KMS-11 (cell line): ENCODE measurements around the gene PPP1R18.

Experiments used
- H2AFZ ChIP-seq: fragments of 200-600 bp; sonication (generic); 2 replicates; pipeline ENCODE4 v1.6.1; 2016; ENCODE audit warnings: antibody characterized with exemption, mixed run types, low read depth
- H3K27ac ChIP-seq: fragments of 200-600 bp; sonication (generic); 2 replicates; pipeline ENCODE4 v1.6.1; 2016; ENCODE audit warnings: mild to moderate bottlenecking, mixed run types
- H3K27me3 ChIP-seq: fragments of 200-600 bp; sonication (generic); 2 replicates; pipeline ENCODE4 v1.6.1; 2017; ENCODE audit warnings: mild to moderate bottlenecking, low read depth, mixed run types, moderate library complexity; ENCODE audit not compliant: insufficient read depth
- H3K36me3 ChIP-seq: fragments of 200-600 bp; sonication (generic); 2 replicates; pipeline ENCODE4 v1.6.1; 2017; ENCODE audit warnings: mild to moderate bottlenecking, mixed run types; ENCODE audit not compliant: insufficient read depth
- H3K4me1 ChIP-seq: fragments of 200-600 bp; sonication (generic); 2 replicates; pipeline ENCODE4 v1.6.1; 2016; ENCODE audit warnings: mild to moderate bottlenecking, low read depth, mixed run types; ENCODE audit not compliant: poor library complexity, severe bottlenecking
- H3K4me2 ChIP-seq: fragments of 200-600 bp; sonication (generic); 2 replicates; pipeline ENCODE4 v1.7.0; 2016; ENCODE audit warnings: mild to moderate bottlenecking, mixed run types
- H3K4me3 ChIP-seq: fragments of 200-600 bp; sonication (generic); IDR thresholded peaks from 2 replicates; pipeline ENCODE4 v1.6.1; 2017; ENCODE audit warnings: low read depth, low read length, mixed read lengths; ENCODE audit not compliant: insufficient read depth
- H3K79me2 ChIP-seq: fragments of 200-600 bp; sonication (generic); 2 replicates; pipeline ENCODE4 v1.6.1; 2016; ENCODE audit warnings: low read depth, mixed run types; ENCODE audit not compliant: insufficient read depth
- H3K9ac ChIP-seq: fragments of 200-600 bp; sonication (generic); 2 replicates; pipeline ENCODE4 v1.6.1; 2016; ENCODE audit warnings: mild to moderate bottlenecking, mixed run types
- H4K20me1 ChIP-seq: fragments of 200-600 bp; sonication (generic); 2 replicates; pipeline ENCODE4 v1.6.1; 2016; ENCODE audit warnings: mild to moderate bottlenecking, mixed run types; ENCODE audit not compliant: insufficient read depth
- CTCF ChIP-seq: fragments of 200-600 bp; sonication (generic); conservative IDR thresholded peaks from 2 replicates; pipeline ENCODE4 v1.6.1; 2017; ENCODE audit warnings: low read depth, mild to moderate bottlenecking, antibody characterized with exemption, low read length, moderate library complexity, mixed read lengths

The PPP1R18 gene

GRCh38 chr6:30681766-30682142, 4.7 kb downstream of the PPP1R18 start:
- H3K4me3 ChIP-seq = no peak overlapping the region
- peaks cover 48% of the 10 kb centered on the region for H3K4me1 ChIP-seq
- H2AFZ ChIP-seq = no peak overlapping the region
- peaks cover 49% of the 10 kb centered on the region for H3K79me2 ChIP-seq
- peak overlapping the region; percentile 65 for H3K27ac ChIP-seq
- H4K20me1 ChIP-seq = no peaks in the 10 kb centered on the region
- H3K9ac ChIP-seq = peak overlapping the region; percentile 45; the same call in 1 of the 2 replicates
- no peak for TF ChIP-seq CTCF
- no peaks in the 10 kb centered on the region for H3K27me3 ChIP-seq
- H3K36me3 ChIP-seq = no peaks in the 10 kb centered on the region
- peak overlapping the region; percentile 94 for H3K4me2 ChIP-seq

DNA sequence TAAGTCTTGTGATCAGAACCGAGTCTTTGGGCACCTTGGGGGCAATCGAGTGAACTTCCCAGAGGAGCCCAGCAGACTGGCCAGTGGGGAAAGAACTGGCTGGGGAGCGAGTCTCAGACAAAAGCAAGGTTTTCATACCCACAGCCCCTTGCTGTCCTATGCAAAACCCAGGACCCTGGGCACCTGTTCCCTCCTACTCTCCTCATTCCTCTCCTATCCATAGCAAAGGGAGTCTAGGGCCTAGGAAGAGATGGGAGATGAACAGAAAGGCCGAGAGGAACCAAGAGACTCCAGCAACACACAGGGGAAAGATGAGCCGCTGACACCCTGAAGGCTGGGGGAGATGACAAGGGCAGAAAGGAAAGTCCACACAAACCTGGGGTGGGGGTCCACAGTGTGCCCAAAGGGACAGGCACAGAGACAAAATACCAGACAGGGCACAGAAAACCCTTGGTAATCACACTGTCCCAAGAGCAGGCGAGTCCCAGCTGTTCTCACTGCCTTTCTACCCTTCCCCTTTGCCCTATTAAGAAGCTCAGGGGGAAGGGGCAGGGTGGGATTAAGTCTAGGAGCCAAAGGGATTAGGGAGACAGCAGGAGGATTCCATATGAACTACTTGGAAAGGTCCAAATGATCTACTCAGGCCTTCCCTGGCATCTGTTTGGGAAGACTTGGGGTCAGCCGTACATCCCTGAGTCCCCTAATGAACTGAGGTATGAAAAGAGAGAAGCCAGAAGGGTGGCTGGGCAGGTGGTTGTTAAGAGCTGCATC, 6.5 kb downstream of the PPP1R18 start:
- TF ChIP-seq CTCF = no peak
- H3K36me3 ChIP-seq = no peaks in the 10 kb centered on the region
- no peaks in the 10 kb centered on the region for H3K27me3 ChIP-seq
- H3K27ac ChIP-seq = no peak overlapping the region
- H3K9ac ChIP-seq = no peak overlapping the region
- H3K79me2 ChIP-seq = peaks cover 36% of the 10 kb centered on the region
- no peak overlapping the region for H3K4me3 ChIP-seq
- no peaks in the 10 kb centered on the region for H4K20me1 ChIP-seq
- no peak overlapping the region; the same call in 1 of the 2 replicates for H3K4me2 ChIP-seq
- H2AFZ ChIP-seq = no peak overlapping the region
- peaks cover 35% of the 10 kb centered on the region for H3K4me1 ChIP-seq

DNA sequence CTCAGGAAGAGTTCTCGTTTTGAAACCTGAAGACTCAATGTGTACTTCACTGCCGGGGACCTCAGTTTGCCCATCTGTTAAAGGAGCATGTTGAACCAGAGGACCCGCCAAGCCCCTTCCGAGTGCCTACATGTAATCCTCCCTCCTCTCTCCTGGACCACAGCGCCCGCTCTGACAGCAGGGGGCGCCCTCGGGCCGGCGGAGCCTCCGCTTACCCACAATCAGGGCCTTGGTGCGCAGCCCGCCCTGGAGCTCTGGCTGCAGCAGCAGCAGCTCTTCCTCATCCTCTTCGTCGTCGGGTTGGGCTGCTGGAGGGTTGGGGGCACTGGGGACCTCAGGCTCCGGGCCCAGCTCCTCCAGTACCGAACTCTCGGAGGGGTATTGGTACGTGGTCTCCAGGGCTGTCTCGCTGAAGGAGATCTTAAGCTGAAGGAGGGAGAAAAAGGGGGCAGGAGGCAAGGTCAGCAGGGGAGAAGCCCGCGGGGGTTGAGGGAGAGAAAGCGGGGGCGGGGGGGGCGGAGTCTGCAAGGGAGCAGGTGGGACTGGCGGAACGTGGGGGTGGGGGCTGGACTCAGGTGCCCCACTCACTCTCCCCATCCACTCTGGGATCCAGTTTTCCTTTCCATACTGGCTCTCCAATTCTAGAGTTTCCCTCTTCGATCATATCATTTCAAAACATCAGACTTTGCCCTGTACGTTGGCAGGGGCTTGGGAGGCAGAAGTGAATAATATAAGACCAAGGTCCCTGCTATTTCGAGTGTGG, 7.3 kb downstream of the PPP1R18 start:
- Histone ChIP-seq H3K27ac (no peak overlapping the region), H3K36me3 (no peaks in the 10 kb centered on the region), H3K79me2 (peaks cover 29% of the 10 kb centered on the region), H3K4me1 (peaks cover 31% of the 10 kb centered on the region), H2AFZ (no peak overlapping the region; the same call in 1 of the 2 replicates), H3K4me3 (no peak overlapping the region), H3K27me3 (no peaks in the 10 kb centered on the region), H3K9ac (no peak overlapping the region), H3K4me2 (no peak overlapping the region; the same call in 1 of the 2 replicates), H4K20me1 (no peaks in the 10 kb centered on the region)
- peak; percentile 85 for TF ChIP-seq CTCF

- no peak overlapping the region for H2AFZ ChIP-seq
- no peak overlapping the region for H3K9ac ChIP-seq
- H3K27me3 ChIP-seq = no peaks in the 10 kb centered on the region
- H3K36me3 ChIP-seq = no peaks in the 10 kb centered on the region
- peaks cover 23% of the 10 kb centered on the region for H3K4me1 ChIP-seq
- no peak overlapping the region for H3K4me2 ChIP-seq
- H4K20me1 ChIP-seq = no peaks in the 10 kb centered on the region
- H3K79me2 ChIP-seq = peaks cover 20% of the 10 kb centered on the region; the same call in 1 of the 2 replicates
- no peak overlapping the region for H3K27ac ChIP-seq
- no peak overlapping the region for H3K4me3 ChIP-seq
- no peak for TF ChIP-seq CTCF
These were observed 9.7 kb downstream of the PPP1R18 start for GRCh38 chr6:30676660-30677285.
